Hepatocyte (in vitro differentiated cells): ENCODE measurements around the gene CDS2. TPM values are rescaled to one million over a fixed set of nuclear protein-coding genes. Genes with fewer than 3 reads are reported as not detected.

Experiments used
- DNase-seq: peaks from one replicate; pipeline ENCODE4 v3.0.0-alpha.2; 2016; ENCODE audit warnings: low spot score
- H2AFZ ChIP-seq: fragments of 200-600 bp; sonication (generic); 2 replicates; pipeline ENCODE4 v1.6.0; 2016; ENCODE audit warnings: antibody characterized with exemption, mild to moderate bottlenecking
- H3K27ac ChIP-seq: fragments of 200-600 bp; sonication (generic); 2 replicates; pipeline ENCODE4 v1.5.1; 2016; ENCODE audit warnings: mild to moderate bottlenecking
- H3K27me3 ChIP-seq: fragments of 200-600 bp; sonication (generic); 2 replicates; pipeline ENCODE4 v1.6.1; 2016
- H3K36me3 ChIP-seq: fragments of 200-600 bp; sonication (generic); replicated peaks from 2 replicates; pipeline ENCODE4 v1.5.1; 2016; ENCODE audit warnings: low read depth; ENCODE audit not compliant: insufficient read depth
- H3K4me1 ChIP-seq: fragments of 200-600 bp; sonication (generic); 2 replicates; pipeline ENCODE4 v1.5.1; 2016; ENCODE audit warnings: mild to moderate bottlenecking, moderate library complexity; ENCODE audit not compliant: insufficient read depth
- H3K4me2 ChIP-seq: fragments of 200-600 bp; sonication (generic); 2 replicates; pipeline ENCODE4 v1.6.0; 2016
- H3K4me3 ChIP-seq: fragments of 200-600 bp; sonication (generic); 2 replicates; pipeline ENCODE4 v1.5.1; 2016; ENCODE audit warnings: mild to moderate bottlenecking
- H3K79me2 ChIP-seq: fragments of 200-600 bp; sonication (generic); 2 replicates; pipeline ENCODE4 v1.6.0; 2017; ENCODE audit warnings: mild to moderate bottlenecking
- H3K9me2 ChIP-seq: fragments of 200-600 bp; sonication (generic); replicated peaks from 2 replicates; pipeline ENCODE4 v1.6.0; 2017; ENCODE audit warnings: mild to moderate bottlenecking; ENCODE audit not compliant: insufficient read depth
- H3K9me3 ChIP-seq: fragments of 200-600 bp; sonication (generic); 2 replicates; pipeline ENCODE4 v1.5.1; 2016; ENCODE audit warnings: low read depth, mild to moderate bottlenecking
- H4K20me1 ChIP-seq: fragments of 200-600 bp; sonication (generic); 2 replicates; pipeline ENCODE4 v1.6.0; 2016; ENCODE audit warnings: mild to moderate bottlenecking; ENCODE audit not compliant: insufficient read depth, poor library complexity, severe bottlenecking
- EZH2 ChIP-seq: fragments of 200-600 bp; sonication (generic); IDR thresholded peaks from 2 replicates; pipeline ENCODE4 v1.6.1; 2016; ENCODE audit warnings: antibody characterized with exemption, mild to moderate bottlenecking, borderline replicate concordance
- EZH2phosphoT487 ChIP-seq: fragments of 200-600 bp; sonication (generic); IDR thresholded peaks from one replicate; pipeline ENCODE4 v1.6.1; 2018; ENCODE audit warnings: antibody characterized with exemption, mild to moderate bottlenecking, low read depth, moderate library complexity; ENCODE audit not compliant: unreplicated experiment, severe bottlenecking
- WGBS: methylation state at CpG from one replicate; pipeline ENCODE4 v1.1.6; 2016; ENCODE audit warnings: low lambda C conversion rate; ENCODE audit errors: missing lambda C conversion rate; 5-methylcytosine and 5-hydroxymethylcytosine counted together
- polyA plus RNA-seq: library from polyadenylated mRNA; unstranded; fragments of >200 nt; fragmentation: Nextera tagmentation; extraction: Ambion mirVana; gene quantifications from 2 replicates; pipeline ENCODE4 v1.2.1, GENCODE V29; 2016
- total RNA-seq: library from RNA; depleted of rRNA; stranded (reverse); fragments of >200 nt; gene quantifications from 2 replicates; pipeline ENCODE4 v1.2.3, GENCODE V29; 2014
- TF ChIP-seq, protein P1 (sequence below): fragments of 200-600 bp; sonication (generic); IDR thresholded peaks from 2 replicates; pipeline ENCODE4 v1.5.1; 2016; ENCODE audit warnings: antibody characterized with exemption, mild to moderate bottlenecking; ENCODE audit not compliant: poor library complexity

Gene CDS2
- total and polyA plus RNA-seq, 2 experiments from 2014 or later = 27.0 to 48.9 TPM

GRCh38 chr20:5153612-5154542 is 27.1 kb downstream of the CDS2 start:
- Histone ChIP-seq H4K20me1 (peaks cover 4% of the 10 kb centered on the region), H3K36me3 (no peaks in the 10 kb centered on the region), H3K4me2 (peak overlapping the region; percentile 62), H3K9me2 (no peaks in the 10 kb centered on the region), H3K27ac (peak overlapping the region; percentile 89), H2AFZ (no peak overlapping the region), H3K9me3 (no peaks in the 10 kb centered on the region), H3K79me2 (peaks cover 84% of the 10 kb centered on the region), H3K4me3 (no peak overlapping the region), H3K4me1 (peaks cover 37% of the 10 kb centered on the region), H3K27me3 (no peaks in the 10 kb centered on the region)
- whole genome bisulfite sequencing = 80% methylated on average over 5 of the region's 5 CpGs
- TF ChIP-seq EZH2phosphoT487 (no peak), EZH2 (no peak)
- TF ChIP-seq, protein P1, sequence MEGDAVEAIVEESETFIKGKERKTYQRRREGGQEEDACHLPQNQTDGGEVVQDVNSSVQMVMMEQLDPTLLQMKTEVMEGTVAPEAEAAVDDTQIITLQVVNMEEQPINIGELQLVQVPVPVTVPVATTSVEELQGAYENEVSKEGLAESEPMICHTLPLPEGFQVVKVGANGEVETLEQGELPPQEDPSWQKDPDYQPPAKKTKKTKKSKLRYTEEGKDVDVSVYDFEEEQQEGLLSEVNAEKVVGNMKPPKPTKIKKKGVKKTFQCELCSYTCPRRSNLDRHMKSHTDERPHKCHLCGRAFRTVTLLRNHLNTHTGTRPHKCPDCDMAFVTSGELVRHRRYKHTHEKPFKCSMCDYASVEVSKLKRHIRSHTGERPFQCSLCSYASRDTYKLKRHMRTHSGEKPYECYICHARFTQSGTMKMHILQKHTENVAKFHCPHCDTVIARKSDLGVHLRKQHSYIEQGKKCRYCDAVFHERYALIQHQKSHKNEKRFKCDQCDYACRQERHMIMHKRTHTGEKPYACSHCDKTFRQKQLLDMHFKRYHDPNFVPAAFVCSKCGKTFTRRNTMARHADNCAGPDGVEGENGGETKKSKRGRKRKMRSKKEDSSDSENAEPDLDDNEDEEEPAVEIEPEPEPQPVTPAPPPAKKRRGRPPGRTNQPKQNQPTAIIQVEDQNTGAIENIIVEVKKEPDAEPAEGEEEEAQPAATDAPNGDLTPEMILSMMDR = no peak
- no peak for DNase-seq

DNA sequence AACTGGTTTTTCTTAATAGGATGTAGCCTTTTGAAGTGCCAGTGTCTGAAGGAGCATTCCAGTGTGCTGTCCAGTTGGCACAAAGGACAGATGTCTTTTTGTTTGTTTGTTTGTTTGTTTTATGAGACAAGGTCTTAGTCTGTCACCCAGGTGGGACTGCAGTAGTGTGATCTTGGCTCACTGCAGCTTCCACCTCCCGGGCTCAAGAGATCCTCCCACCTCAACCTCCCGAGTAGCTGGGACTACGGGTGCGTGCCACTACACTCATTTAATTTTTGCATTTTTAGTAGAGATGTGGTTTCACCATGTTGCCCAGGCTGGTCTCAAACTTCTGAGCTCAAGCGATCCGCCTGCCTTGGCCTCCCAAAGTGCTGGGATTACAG is 27.7 kb downstream of the CDS2 start:
- peaks cover 4% of the 10 kb centered on the region for H4K20me1 ChIP-seq
- 94% methylated on average over 6 of the region's 6 CpGs for WGBS
- no peak overlapping the region for H3K4me2 ChIP-seq
- H3K36me3 ChIP-seq = no peaks in the 10 kb centered on the region
- no peak overlapping the region for H2AFZ ChIP-seq
- H3K9me3 ChIP-seq = no peaks in the 10 kb centered on the region
- TF ChIP-seq, protein P1 = no peak
- TF ChIP-seq EZH2 (no peak), EZH2phosphoT487 (no peak)
- peaks cover 36% of the 10 kb centered on the region for H3K4me1 ChIP-seq
- no peaks in the 10 kb centered on the region for H3K9me2 ChIP-seq
- no peak for DNase-seq
- no peaks in the 10 kb centered on the region for H3K27me3 ChIP-seq
- H3K4me3 ChIP-seq = no peak overlapping the region
- peak overlapping the region; percentile 89 for H3K27ac ChIP-seq
- H3K79me2 ChIP-seq = peaks cover 81% of the 10 kb centered on the region

DNA sequence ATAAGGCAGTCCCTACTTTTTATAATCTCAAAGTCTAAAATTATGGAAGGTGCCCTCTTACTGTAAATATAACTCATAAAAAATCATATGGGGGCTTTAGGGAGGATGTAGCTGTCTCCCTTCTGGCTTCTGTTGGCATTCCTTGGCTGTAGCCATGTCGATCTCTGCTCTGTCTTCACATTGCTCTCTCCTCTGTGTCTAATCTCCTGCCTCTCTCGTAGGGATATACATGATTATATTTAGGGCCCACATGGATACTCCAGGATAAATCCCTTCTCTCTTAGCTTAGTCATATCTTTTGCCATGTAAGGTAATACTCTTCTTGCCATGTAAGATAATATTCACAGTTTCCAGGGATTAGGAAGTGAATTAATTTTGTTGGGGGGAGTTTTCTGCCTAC is 28.6 kb downstream of the CDS2 start:
- 63% methylated on average over 2 of the region's 2 CpGs for WGBS
- Histone ChIP-seq H3K9me3 (no peaks in the 10 kb centered on the region), H3K27me3 (no peaks in the 10 kb centered on the region), H3K9me2 (no peaks in the 10 kb centered on the region), H3K36me3 (no peaks in the 10 kb centered on the region), H3K79me2 (peaks cover 81% of the 10 kb centered on the region), H3K4me2 (no peak overlapping the region), H3K27ac (peak overlapping the region; percentile 0), H3K4me3 (no peak overlapping the region), H3K4me1 (peaks cover 29% of the 10 kb centered on the region), H2AFZ (no peak overlapping the region), H4K20me1 (peaks cover 4% of the 10 kb centered on the region)
- no peak for TF ChIP-seq EZH2
- TF ChIP-seq, protein P1 = no peak
- TF ChIP-seq EZH2phosphoT487 = no peak
- no peak for DNase-seq
